SK-N-SH treated with all-trans-retinoic acid at 6 μM for 48 hours (cell line): ENCODE measurements around the gene BEND5.

Experiments
- ATAC-seq: fragments of 200-7000 bp; cut with Tn5 transposase; 3 replicates; pipeline ENCODE4 v1.9.1; 2020; ENCODE audit warnings: mild to moderate bottlenecking, moderate library complexity
- ARNTL ChIP-seq: fragments of 450-650 bp; formaldehyde crosslinking; IDR thresholded peaks from 2 replicates; pipeline ENCODE4 v1.5.0; 2020; ENCODE audit warnings: low read depth, mild to moderate bottlenecking, moderate library complexity, borderline replicate concordance
- CREB5 ChIP-seq: fragments of 250-450 bp; sonication (Bioruptor Pico); IDR thresholded peaks from 2 replicates; pipeline ENCODE4 v1.5.1; 2020; ENCODE audit warnings: low read depth, mild to moderate bottlenecking, moderate library complexity
- CSDC2 ChIP-seq: fragments of 250-450 bp; sonication (Bioruptor Pico); IDR thresholded peaks from 2 replicates; pipeline ENCODE4 v1.5.0; 2020; ENCODE audit warnings: mild to moderate bottlenecking, moderate library complexity
- CSRNP3 ChIP-seq: fragments of 250-450 bp; sonication (Bioruptor Pico); IDR thresholded peaks from 2 replicates; pipeline ENCODE4 v1.5.1; 2021; ENCODE audit warnings: mild to moderate bottlenecking, moderate library complexity
- ESRRG ChIP-seq: fragments of 250-450 bp; sonication (Bioruptor Pico); IDR thresholded peaks from 2 replicates; pipeline ENCODE4 v1.6.1; 2021; ENCODE audit warnings: mild to moderate bottlenecking
- GLIS3 ChIP-seq: fragments of 250-450 bp; sonication (Bioruptor Pico); IDR thresholded peaks from 2 replicates; pipeline ENCODE4 v1.5.0; 2020; ENCODE audit warnings: mild to moderate bottlenecking, moderate library complexity
- OSR1 ChIP-seq: fragments of 250-450 bp; sonication (Bioruptor Pico); IDR thresholded peaks from 2 replicates; pipeline ENCODE4 v1.8.0; 2022; ENCODE audit warnings: moderate library complexity, mild to moderate bottlenecking, inconsistent platforms
- POU6F1 ChIP-seq: fragments of 250-450 bp; sonication (Bioruptor Pico); IDR thresholded peaks from 2 replicates; pipeline ENCODE4 v1.8.0; 2021; ENCODE audit warnings: low read depth, mild to moderate bottlenecking, moderate library complexity, borderline replicate concordance
- PPARA ChIP-seq: fragments of 250-450 bp; sonication (Bioruptor Pico); IDR thresholded peaks from 2 replicates; pipeline ENCODE4 v1.5.0; 2020; ENCODE audit warnings: mild to moderate bottlenecking, borderline replicate concordance
- RARB ChIP-seq: fragments of 250-450 bp; sonication (Bioruptor Pico); IDR thresholded peaks from 2 replicates; pipeline ENCODE4 v1.8.0; 2021; ENCODE audit warnings: mild to moderate bottlenecking, moderate library complexity
- SNAI2 ChIP-seq: fragments of 250-450 bp; sonication (Bioruptor Pico); IDR thresholded peaks from 2 replicates; pipeline ENCODE4 v1.5.0; 2020; ENCODE audit warnings: mild to moderate bottlenecking, moderate library complexity
- TCF4 ChIP-seq: fragments of 250-450 bp; sonication (Bioruptor Pico); IDR thresholded peaks from 2 replicates; pipeline ENCODE4 v1.8.0; 2021; ENCODE audit warnings: mild to moderate bottlenecking, moderate library complexity, borderline replicate concordance
- TOX ChIP-seq: fragments of 250-450 bp; sonication (Bioruptor Pico); IDR thresholded peaks from 2 replicates; pipeline ENCODE4 v1.8.0; 2021; ENCODE audit warnings: mild to moderate bottlenecking, moderate library complexity, borderline replicate concordance
- TSHZ2 ChIP-seq: fragments of 250-450 bp; sonication (Bioruptor Pico); IDR thresholded peaks from 2 replicates; pipeline ENCODE4 v1.5.0; 2020; ENCODE audit warnings: mild to moderate bottlenecking, moderate library complexity
- ZC3H10 ChIP-seq: fragments of 250-450 bp; sonication (Bioruptor Pico); IDR thresholded peaks from 2 replicates; pipeline ENCODE4 v1.5.1; 2021; ENCODE audit warnings: mild to moderate bottlenecking, moderate library complexity
- ZFP3 ChIP-seq: fragments of 250-450 bp; sonication (Bioruptor Pico); IDR thresholded peaks from 2 replicates; pipeline ENCODE4 v1.5.0; 2020; ENCODE audit warnings: mild to moderate bottlenecking, moderate library complexity
- ZFP30 ChIP-seq: fragments of 450-650 bp; formaldehyde crosslinking; IDR thresholded peaks from 2 replicates; pipeline ENCODE4 v1.5.0; 2022; ENCODE audit warnings: mild to moderate bottlenecking, moderate library complexity
- ZNF565 ChIP-seq: fragments of 450-650 bp; formaldehyde crosslinking; conservative IDR thresholded peaks from 2 replicates; pipeline ENCODE4 v1.5.0; 2020; ENCODE audit warnings: low read depth, mild to moderate bottlenecking, moderate library complexity
- ZNF70 ChIP-seq: fragments of 450-650 bp; formaldehyde crosslinking; IDR thresholded peaks from 2 replicates; pipeline ENCODE4 v1.5.0; 2020; ENCODE audit warnings: mild to moderate bottlenecking, moderate library complexity

Gene BEND5

GRCh38 chr1:48803474-48803873 is 26.8 kb upstream of the BEND5 start:
- TF ChIP-seq CSDC2 (CRISPR knock-in tag) (no peak), TSHZ2 (CRISPR knock-in tag) (no peak), CREB5 (no peak), POU6F1 (CRISPR knock-in tag) (no peak), OSR1 (CRISPR knock-in tag) (no peak), ZNF565 (CRISPR knock-in tag) (no peak), ARNTL (no peak), CSRNP3 (CRISPR knock-in tag) (no peak), GLIS3 (no peak), SNAI2 (CRISPR knock-in tag) (no peak)

DNA sequence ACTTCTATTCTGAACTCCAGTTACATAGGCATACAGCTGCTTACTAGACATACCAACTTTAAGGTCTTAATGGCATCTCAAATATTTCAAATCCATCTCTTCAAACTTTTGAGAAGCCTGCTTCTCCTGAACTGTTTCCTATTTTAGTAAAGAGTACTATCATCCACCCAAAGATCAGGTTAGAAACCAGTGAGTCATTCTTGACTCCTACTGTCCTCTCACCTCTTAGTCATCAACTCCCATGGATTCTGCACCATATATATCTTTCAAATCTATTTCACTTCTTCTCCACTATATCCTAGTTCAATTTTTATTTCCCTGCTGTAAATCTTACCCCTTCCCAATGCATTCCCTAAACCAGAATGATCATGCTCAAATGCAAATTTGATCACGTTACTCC is 18.1 kb upstream of the BEND5 start:
- TF ChIP-seq TCF4 (CRISPR knock-in tag) (no peak), ZFP30 (CRISPR knock-in tag) (no peak), TSHZ2 (CRISPR knock-in tag) (no peak), ZNF565 (CRISPR knock-in tag) (no peak), CSDC2 (CRISPR knock-in tag) (no peak), CSRNP3 (CRISPR knock-in tag) (no peak), POU6F1 (CRISPR knock-in tag) (no peak), ZC3H10 (CRISPR knock-in tag) (no peak), RARB (CRISPR knock-in tag) (no peak), TOX (CRISPR knock-in tag) (no peak), ARNTL (no peak), OSR1 (CRISPR knock-in tag) (no peak), PPARA (CRISPR knock-in tag) (no peak), ESRRG (CRISPR knock-in tag) (no peak), ZNF70 (no peak), ZFP3 (CRISPR knock-in tag) (no peak)

More at GRCh38 chr1:48803474-48803873, 26.8 kb upstream of the BEND5 start:
- no peak for ATAC-seq

More for the DNA sequence above, 18.1 kb upstream of the BEND5 start:
- ATAC-seq = no peak; the same call in 2 of the 3 replicates
